MM.1S (cell line): ENCODE data around the gene C11orf86.

Source experiments
- DNase-seq: peaks from one replicate; pipeline ENCODE4 v3.0.0-alpha.2; 2015
- H2AFZ ChIP-seq: fragments of 300-600 bp; sonication (generic); 2 replicates; pipeline ENCODE4 v1.6.0; 2016; ENCODE audit warnings: antibody characterized with exemption, low read length
- H3F3A ChIP-seq: fragments of 300-600 bp; sonication (generic); 2 replicates; pipeline ENCODE4 v1.6.1; 2016; ENCODE audit warnings: mild to moderate bottlenecking, antibody characterized with exemption, low read length, moderate library complexity, mixed read lengths; ENCODE audit not compliant: insufficient read depth
- H3K27ac ChIP-seq: fragments of 300-600 bp; sonication (generic); 2 replicates; pipeline ENCODE4 v1.5.1; 2016; ENCODE audit warnings: mild to moderate bottlenecking, low read length
- H3K27me3 ChIP-seq: fragments of 300-600 bp; sonication (generic); replicated peaks from 2 replicates; pipeline ENCODE4 v1.6.0; 2016; ENCODE audit warnings: low read length; ENCODE audit not compliant: insufficient read depth
- H3K36me3 ChIP-seq: fragments of 300-600 bp; sonication (generic); replicated peaks from 2 replicates; pipeline ENCODE4 v1.6.1; 2016; ENCODE audit warnings: mild to moderate bottlenecking, low read length, mixed read lengths; ENCODE audit not compliant: insufficient read depth
- H3K4me1 ChIP-seq: fragments of 300-600 bp; sonication (generic); 2 replicates; pipeline ENCODE4 v1.6.1; 2016; ENCODE audit warnings: low read length, mixed read lengths
- H3K4me2 ChIP-seq: fragments of 300-600 bp; sonication (generic); 2 replicates; pipeline ENCODE4 v1.6.0; 2016; ENCODE audit warnings: low read depth, low read length
- H3K4me3 ChIP-seq: fragments of 300-600 bp; sonication (generic); 2 replicates; pipeline ENCODE4 v1.5.1; 2016; ENCODE audit warnings: low read length, mixed read lengths
- H3K79me2 ChIP-seq: fragments of 300-600 bp; sonication (generic); 2 replicates; pipeline ENCODE4 v1.6.1; 2016; ENCODE audit warnings: mixed run types, low read length, mixed read lengths
- H3K9ac ChIP-seq: fragments of 300-600 bp; sonication (generic); 2 replicates; pipeline ENCODE4 v1.6.1; 2016; ENCODE audit warnings: low read length, mixed read lengths
- H3K9me2 ChIP-seq: fragments of 300-600 bp; sonication (generic); replicated peaks from 2 replicates; pipeline ENCODE4 v1.6.1; 2016; ENCODE audit warnings: mild to moderate bottlenecking, low read length, mixed read lengths; ENCODE audit not compliant: insufficient read depth
- H3K9me3 ChIP-seq: fragments of 300-600 bp; sonication (generic); replicated peaks from 2 replicates; pipeline ENCODE4 v1.6.1; 2016; ENCODE audit warnings: mild to moderate bottlenecking, low read length, mixed read lengths; ENCODE audit not compliant: insufficient read depth
- H4K20me1 ChIP-seq: fragments of 300-600 bp; sonication (generic); 2 replicates; pipeline ENCODE4 v1.6.1; 2016; ENCODE audit warnings: mild to moderate bottlenecking, low read length, moderate library complexity, mixed read lengths; ENCODE audit not compliant: insufficient read depth
- EZH2 ChIP-seq: fragments of 300-600 bp; sonication (generic); optimal IDR thresholded peaks from 2 replicates; pipeline ENCODE3; 2017; ENCODE audit warnings: low read depth, mild to moderate bottlenecking, antibody characterized with exemption, low read length, mixed read lengths
- EZH2phosphoT487 ChIP-seq: fragments of 300-600 bp; sonication (generic); IDR thresholded peaks from 2 replicates; pipeline ENCODE4 v1.6.1; 2018; ENCODE audit warnings: antibody characterized with exemption, low read length
- TF ChIP-seq, protein P1 (sequence below): fragments of 300-600 bp; sonication (generic); IDR thresholded peaks from 2 replicates; pipeline ENCODE4 v1.5.1; 2016; ENCODE audit warnings: antibody characterized with exemption, low read length, mixed read lengths

The C11orf86 gene

DNA sequence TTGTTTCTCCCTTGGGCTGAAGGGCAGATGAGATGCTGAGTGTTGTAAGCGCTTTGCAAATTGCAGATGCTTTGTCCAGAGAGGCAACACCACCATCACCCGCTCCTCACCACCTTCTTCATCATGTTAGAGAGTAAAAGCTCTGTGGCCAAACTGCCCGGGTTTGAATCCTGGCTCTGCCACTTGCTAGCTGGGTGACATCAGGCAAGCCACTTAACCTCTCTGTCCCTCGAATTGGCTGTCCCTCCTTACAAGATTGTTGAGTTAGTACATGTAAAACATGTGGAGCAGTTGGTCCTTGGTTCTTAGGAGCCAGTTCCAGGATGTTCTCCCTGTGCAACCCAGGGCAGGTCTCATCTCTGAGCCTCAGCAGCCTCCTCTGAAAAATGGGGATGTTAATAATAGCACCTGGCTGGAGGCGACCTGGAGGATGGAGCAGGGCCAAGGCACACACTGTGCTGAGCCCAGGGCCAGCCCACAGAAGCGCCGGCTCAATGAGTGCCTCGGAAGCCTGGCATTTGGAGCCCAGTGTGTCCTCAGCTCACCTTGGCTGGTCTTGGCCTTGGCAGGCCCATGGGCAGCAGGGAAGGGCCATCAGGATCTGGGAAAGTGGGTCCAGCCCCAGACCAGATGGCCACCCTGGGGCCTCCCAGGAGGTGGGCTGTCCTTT, 10.5 kb downstream of the C11orf86 start:
- H3K27ac ChIP-seq: no peak overlapping the region
- no peaks in the 10 kb centered on the region for H3K4me1 ChIP-seq
- no peaks in the 10 kb centered on the region for H3K9me2 ChIP-seq
- no peaks in the 10 kb centered on the region for H3F3A ChIP-seq
- no peak overlapping the region for H2AFZ ChIP-seq
- H3K9me3 ChIP-seq: no peaks in the 10 kb centered on the region
- H3K27me3 ChIP-seq: peaks cover 26% of the 10 kb centered on the region
- DNase-seq: no peak
- H3K4me2 ChIP-seq: no peak overlapping the region
- no peaks in the 10 kb centered on the region for H3K79me2 ChIP-seq
- H3K36me3 ChIP-seq: no peaks in the 10 kb centered on the region
- H3K9ac ChIP-seq: no peak overlapping the region
- TF ChIP-seq EZH2: no peak
- TF ChIP-seq EZH2phosphoT487: no peak
- TF ChIP-seq, protein P1, sequence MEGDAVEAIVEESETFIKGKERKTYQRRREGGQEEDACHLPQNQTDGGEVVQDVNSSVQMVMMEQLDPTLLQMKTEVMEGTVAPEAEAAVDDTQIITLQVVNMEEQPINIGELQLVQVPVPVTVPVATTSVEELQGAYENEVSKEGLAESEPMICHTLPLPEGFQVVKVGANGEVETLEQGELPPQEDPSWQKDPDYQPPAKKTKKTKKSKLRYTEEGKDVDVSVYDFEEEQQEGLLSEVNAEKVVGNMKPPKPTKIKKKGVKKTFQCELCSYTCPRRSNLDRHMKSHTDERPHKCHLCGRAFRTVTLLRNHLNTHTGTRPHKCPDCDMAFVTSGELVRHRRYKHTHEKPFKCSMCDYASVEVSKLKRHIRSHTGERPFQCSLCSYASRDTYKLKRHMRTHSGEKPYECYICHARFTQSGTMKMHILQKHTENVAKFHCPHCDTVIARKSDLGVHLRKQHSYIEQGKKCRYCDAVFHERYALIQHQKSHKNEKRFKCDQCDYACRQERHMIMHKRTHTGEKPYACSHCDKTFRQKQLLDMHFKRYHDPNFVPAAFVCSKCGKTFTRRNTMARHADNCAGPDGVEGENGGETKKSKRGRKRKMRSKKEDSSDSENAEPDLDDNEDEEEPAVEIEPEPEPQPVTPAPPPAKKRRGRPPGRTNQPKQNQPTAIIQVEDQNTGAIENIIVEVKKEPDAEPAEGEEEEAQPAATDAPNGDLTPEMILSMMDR: no peak
- no peak overlapping the region for H3K4me3 ChIP-seq
- H4K20me1 ChIP-seq: no peaks in the 10 kb centered on the region

DNA sequence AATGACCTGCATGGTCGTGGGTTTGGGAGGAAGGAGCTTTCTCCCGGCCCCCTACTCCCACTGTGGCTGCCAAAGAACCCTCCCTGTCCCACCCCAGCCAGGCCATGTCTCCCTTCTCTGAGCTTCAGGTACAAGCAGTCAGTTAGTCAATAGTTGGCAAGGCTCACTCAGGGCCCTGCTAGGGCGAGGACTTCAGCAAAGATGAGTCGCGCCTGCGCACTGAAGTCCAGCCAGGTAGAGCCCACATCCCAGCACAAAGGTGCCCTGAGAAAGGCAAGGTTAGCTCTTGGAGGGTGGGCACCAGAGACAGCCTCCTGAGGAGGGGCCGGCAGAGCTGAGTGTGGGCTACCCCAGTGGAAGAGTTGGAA, 11.1 kb downstream of the C11orf86 start:
- H3K4me2 ChIP-seq: no peak overlapping the region

DNA sequence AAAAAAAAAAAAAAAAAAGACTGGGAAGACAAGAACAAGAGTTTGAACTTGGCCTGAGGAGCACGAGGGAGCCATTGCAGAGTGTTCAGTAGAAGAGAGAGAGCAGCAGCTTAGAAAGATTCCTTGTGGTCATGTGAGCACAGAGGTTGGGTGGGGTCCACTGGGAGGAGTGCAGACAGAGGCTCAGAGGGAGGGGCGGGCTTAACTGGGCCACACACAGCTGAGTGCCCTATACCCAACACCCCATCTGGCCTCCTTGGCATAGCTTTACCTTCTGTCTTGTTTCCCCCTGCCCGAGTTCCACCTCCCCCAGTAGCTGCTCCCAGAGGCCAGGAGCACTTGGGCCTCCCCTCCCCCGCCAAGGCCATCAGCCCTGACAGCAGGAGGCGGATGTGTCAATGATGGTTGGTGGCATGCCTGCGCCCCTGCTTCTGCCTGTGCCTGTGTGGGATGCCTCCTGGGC, 12.1 kb downstream of the C11orf86 start:
- Histone ChIP-seq H3K9me3 (no peaks in the 10 kb centered on the region), H3K4me1 (no peaks in the 10 kb centered on the region), H2AFZ (no peak overlapping the region), H3K27me3 (peaks cover 35% of the 10 kb centered on the region), H3K27ac (no peak overlapping the region), H3K9me2 (no peaks in the 10 kb centered on the region), H3K9ac (no peak overlapping the region), H3K36me3 (no peaks in the 10 kb centered on the region), H3K4me2 (no peak overlapping the region), H3F3A (no peaks in the 10 kb centered on the region), H3K4me3 (no peak overlapping the region), H4K20me1 (no peaks in the 10 kb centered on the region), H3K79me2 (no peaks in the 10 kb centered on the region)
- DNase-seq: no peak
- TF ChIP-seq, protein P1: no peak
- no peak for TF ChIP-seq EZH2phosphoT487
- TF ChIP-seq EZH2: no peak

More for the DNA sequence above, 11.1 kb downstream of the C11orf86 start:
- H3K9me3 ChIP-seq: no peaks in the 10 kb centered on the region
- TF ChIP-seq EZH2phosphoT487 (no peak), EZH2 (no peak)
- TF ChIP-seq, protein P1: no peak
- no peaks in the 10 kb centered on the region for H3K79me2 ChIP-seq
- no peak for DNase-seq
- no peak overlapping the region for H2AFZ ChIP-seq
- H3K4me1 ChIP-seq: no peaks in the 10 kb centered on the region
- no peaks in the 10 kb centered on the region for H4K20me1 ChIP-seq
- no peak overlapping the region for H3K9ac ChIP-seq
- no peaks in the 10 kb centered on the region for H3K9me2 ChIP-seq
- no peaks in the 10 kb centered on the region for H3F3A ChIP-seq
- H3K27ac ChIP-seq: no peak overlapping the region
- no peaks in the 10 kb centered on the region for H3K36me3 ChIP-seq
- peaks cover 28% of the 10 kb centered on the region for H3K27me3 ChIP-seq
- H3K4me3 ChIP-seq: no peak overlapping the region
